ENCODE measurements around the gene NAT16.

NAT16 gene

GRCh38 chr7:101162551-101163278 lies 17.4 kb downstream of the NAT16 start:
- no peaks in the 10 kb centered on the region for H3K36me3 ChIP-seq (ENCODE audit: insufficient read depth, low read length)
- no peaks in the 10 kb centered on the region for H3K9me3 ChIP-seq (ENCODE audit: control insufficient read depth, insufficient read depth, low read length)
- H3K9ac ChIP-seq (ENCODE audit: low read depth, low read length), result peak overlapping the region; percentile 60
- peaks cover 25% of the 10 kb centered on the region for H3K4me1 ChIP-seq (ENCODE audit: insufficient read depth, low read length)

- peaks cover 31% of the 10 kb centered on the region for H3K4me1 ChIP-seq (ENCODE audit: insufficient read depth, low read length)
- H3K9me3 ChIP-seq (ENCODE audit: control insufficient read depth, insufficient read depth, low read length), result no peaks in the 10 kb centered on the region
- peak overlapping the region; percentile 60 for H3K9ac ChIP-seq (ENCODE audit: low read depth, low read length)
- 0 out of 2 replicates have a peak, but pooled peaks cover 4% of the 10 kb centered on the region for H3K36me3 ChIP-seq (ENCODE audit: insufficient read depth, low read length)
Measured at GRCh38 chr7:101161692-101162471, 18.2 kb downstream of the NAT16 start.

DNA sequence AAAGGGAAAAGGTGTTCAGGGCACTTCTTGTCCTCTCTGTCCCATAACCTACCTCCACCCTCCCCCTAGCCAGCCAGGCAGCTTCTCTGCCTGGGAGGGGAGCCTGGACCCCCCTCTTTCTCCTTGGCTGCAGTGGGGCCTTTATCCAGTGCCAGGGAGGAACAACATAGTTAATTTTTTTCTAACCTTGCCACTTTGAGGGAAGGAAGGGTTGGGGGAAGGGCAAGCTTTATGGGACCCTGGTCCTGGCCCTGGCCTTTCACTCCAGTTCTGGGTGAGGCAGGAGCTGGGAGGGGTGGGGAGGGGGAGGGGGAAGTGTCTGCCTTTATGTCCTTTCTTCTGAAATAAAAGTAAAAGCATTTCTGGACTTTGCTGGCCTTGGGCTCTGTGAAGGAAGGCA lies 19.2 kb downstream of the NAT16 start:
- Histone ChIP-seq H3K9me3 (ENCODE audit: control insufficient read depth, insufficient read depth, low read length) (no peaks in the 10 kb centered on the region), H3K9ac (ENCODE audit: low read depth, low read length) (no peak overlapping the region), H3K36me3 (ENCODE audit: insufficient read depth, low read length) (0 out of 2 replicates have a peak, but pooled peaks cover 4% of the 10 kb centered on the region), H3K4me1 (ENCODE audit: insufficient read depth, low read length) (peaks cover 38% of the 10 kb centered on the region)

DNA sequence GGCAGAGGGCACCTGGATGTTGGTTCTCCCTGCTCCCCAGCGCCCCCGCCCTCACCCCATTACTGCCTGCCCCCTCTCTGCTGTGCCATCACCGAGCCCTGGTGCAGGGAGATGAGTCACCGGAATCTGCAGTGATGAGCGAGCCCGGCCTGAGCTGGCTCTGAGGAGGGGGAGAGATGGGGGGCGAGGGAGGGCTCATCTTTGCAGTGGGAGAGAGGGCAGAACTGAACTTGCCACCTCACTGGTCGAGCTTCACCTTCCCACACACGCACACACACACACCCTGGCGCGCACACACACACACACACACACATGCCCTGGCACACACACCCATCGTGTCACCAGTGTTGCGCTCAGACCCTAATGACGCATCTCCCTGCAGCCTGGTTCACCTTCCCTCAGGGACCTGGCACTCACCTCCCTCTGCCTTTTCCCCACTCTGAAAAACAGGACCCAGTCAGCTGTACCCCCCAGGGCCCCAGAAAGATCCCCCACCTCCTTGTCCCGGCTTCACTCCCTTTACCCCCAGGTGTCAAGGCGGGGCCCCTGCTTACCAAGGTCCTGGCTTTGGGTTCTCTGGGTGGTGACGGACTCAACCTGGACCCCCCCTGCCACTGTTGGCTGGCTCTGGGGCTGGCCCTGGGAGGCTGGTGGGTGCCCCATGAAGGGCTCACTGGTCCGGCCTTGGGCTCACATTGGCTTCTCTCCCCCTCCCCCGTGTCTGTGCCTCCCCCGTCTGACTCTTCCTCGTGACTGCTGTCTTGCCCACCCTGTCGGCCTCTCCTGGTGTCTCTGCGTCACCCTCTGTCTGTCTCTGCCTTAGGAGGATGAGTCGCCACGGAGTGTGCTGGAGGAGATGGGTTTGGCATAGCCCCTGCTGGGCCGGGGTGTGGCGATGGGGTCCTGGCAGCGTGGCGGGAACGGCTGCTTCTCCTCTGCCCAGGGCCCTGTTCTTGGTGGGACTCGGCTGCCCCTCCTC lies 20.1 kb downstream of the NAT16 start:
- Histone ChIP-seq H3K9me3 (ENCODE audit: control insufficient read depth, insufficient read depth, low read length) (no peaks in the 10 kb centered on the region), H3K4me1 (ENCODE audit: insufficient read depth, low read length) (peaks cover 46% of the 10 kb centered on the region), H3K9ac (ENCODE audit: low read depth, low read length) (peak overlapping the region; percentile 25; the same call in 1 of the 2 replicates), H3K36me3 (ENCODE audit: insufficient read depth, low read length) (0 out of 2 replicates have a peak, but pooled peaks cover 4% of the 10 kb centered on the region)

- Histone ChIP-seq H3K4me1 (ENCODE audit: insufficient read depth, low read length) (peaks cover 46% of the 10 kb centered on the region), H3K36me3 (ENCODE audit: insufficient read depth, low read length) (0 out of 2 replicates have a peak, but pooled peaks cover 4% of the 10 kb centered on the region), H3K9ac (ENCODE audit: low read depth, low read length) (no peak overlapping the region), H3K9me3 (ENCODE audit: control insufficient read depth, insufficient read depth, low read length) (no peaks in the 10 kb centered on the region)
Measured at GRCh38 chr7:101156866-101157589, 23.1 kb downstream of the NAT16 start.

GRCh38 chr7:101156277-101156676 lies 23.8 kb downstream of the NAT16 start:
- Histone ChIP-seq H3K36me3 (ENCODE audit: insufficient read depth, low read length) (0 out of 2 replicates have a peak, but pooled peaks cover 4% of the 10 kb centered on the region), H3K9me3 (ENCODE audit: control insufficient read depth, insufficient read depth, low read length) (no peaks in the 10 kb centered on the region), H3K9ac (ENCODE audit: low read depth, low read length) (no peak overlapping the region), H3K4me1 (ENCODE audit: insufficient read depth, low read length) (peaks cover 42% of the 10 kb centered on the region)

DNA sequence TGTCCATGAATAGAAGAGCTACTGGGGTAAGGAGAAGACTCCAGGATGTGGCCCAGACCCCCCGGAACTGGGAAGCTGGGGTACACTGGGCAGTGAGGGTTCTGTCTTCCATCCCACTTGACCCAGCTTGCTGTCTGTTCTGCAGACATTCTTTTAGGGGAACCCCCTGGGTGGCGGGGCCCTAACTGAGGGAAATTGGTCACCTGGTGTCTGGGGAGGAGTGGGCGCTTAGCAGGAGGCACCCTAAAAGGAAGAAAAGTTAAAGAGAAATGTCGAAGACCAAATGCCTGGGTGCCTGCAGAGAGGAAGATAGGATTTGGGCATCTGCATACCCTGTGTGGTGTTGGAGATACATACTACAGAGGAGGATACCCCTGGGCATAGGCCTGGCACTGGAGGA lies 24.8 kb downstream of the NAT16 start:
- H3K36me3 ChIP-seq (ENCODE audit: insufficient read depth, low read length), result 0 out of 2 replicates have a peak, but pooled peaks cover 4% of the 10 kb centered on the region
- H3K4me1 ChIP-seq (ENCODE audit: insufficient read depth, low read length), result peaks cover 34% of the 10 kb centered on the region
- peak overlapping the region; percentile 84 for H3K9ac ChIP-seq (ENCODE audit: low read depth, low read length)
- no peaks in the 10 kb centered on the region for H3K9me3 ChIP-seq (ENCODE audit: control insufficient read depth, insufficient read depth, low read length)

GRCh38 chr7:101154693-101155102 lies 25.4 kb downstream of the NAT16 start:
- peak overlapping the region; percentile 84 for H3K9ac ChIP-seq (ENCODE audit: low read depth, low read length)
- H3K36me3 ChIP-seq (ENCODE audit: insufficient read depth, low read length), result 0 out of 2 replicates have a peak, but pooled peaks cover 4% of the 10 kb centered on the region
- peaks cover 28% of the 10 kb centered on the region for H3K4me1 ChIP-seq (ENCODE audit: insufficient read depth, low read length)
- no peaks in the 10 kb centered on the region for H3K9me3 ChIP-seq (ENCODE audit: control insufficient read depth, insufficient read depth, low read length)

- H3K9me3 ChIP-seq (ENCODE audit: control insufficient read depth, insufficient read depth, low read length), result no peaks in the 10 kb centered on the region
- peaks cover 25% of the 10 kb centered on the region for H3K4me1 ChIP-seq (ENCODE audit: insufficient read depth, low read length)
- H3K36me3 ChIP-seq (ENCODE audit: insufficient read depth, low read length), result 0 out of 2 replicates have a peak, but pooled peaks cover 4% of the 10 kb centered on the region
- H3K9ac ChIP-seq (ENCODE audit: low read depth, low read length), result peak within 1 kb of the TSS; percentile 84
Measured at GRCh38 chr7:101153969-101154692, 26.0 kb downstream of the NAT16 start, which contains the start of gene AP1S1. Gene AP1S1, plus strand, starts transcription at chr7:101154476. Its CDS starts 39 bp downstream, at chr7:101154515.

GRCh38 chr7:101151908-101152651 lies 28.0 kb downstream of the NAT16 start:
- no peak overlapping the region for H3K9ac ChIP-seq (ENCODE audit: low read depth, low read length)
- H3K36me3 ChIP-seq (ENCODE audit: insufficient read depth, low read length), result no peaks in the 10 kb centered on the region
- peaks cover 17% of the 10 kb centered on the region for H3K4me1 ChIP-seq (ENCODE audit: insufficient read depth, low read length)
- no peaks in the 10 kb centered on the region for H3K9me3 ChIP-seq (ENCODE audit: control insufficient read depth, insufficient read depth, low read length)

- H3K9ac ChIP-seq (ENCODE audit: low read depth, low read length), result no peak overlapping the region
- H3K36me3 ChIP-seq (ENCODE audit: insufficient read depth, low read length), result no peaks in the 10 kb centered on the region
- no peaks in the 10 kb centered on the region for H3K9me3 ChIP-seq (ENCODE audit: control insufficient read depth, insufficient read depth, low read length)
- H3K4me1 ChIP-seq (ENCODE audit: insufficient read depth, low read length), result peaks cover 17% of the 10 kb centered on the region
Measured at GRCh38 chr7:101140746-101141382, 39.2 kb downstream of the NAT16 start.

- H3K9ac ChIP-seq (ENCODE audit: low read depth, low read length), result no peak overlapping the region
- peaks cover 17% of the 10 kb centered on the region for H3K4me1 ChIP-seq (ENCODE audit: insufficient read depth, low read length)
- H3K36me3 ChIP-seq (ENCODE audit: insufficient read depth, low read length), result peaks cover 4% of the 10 kb centered on the region; the same call in 1 of the 2 replicates
- H3K9me3 ChIP-seq (ENCODE audit: control insufficient read depth, insufficient read depth, low read length), result no peaks in the 10 kb centered on the region
Measured at GRCh38 chr7:101140339-101140699, 39.8 kb downstream of the NAT16 start.

Data from ES-I3 (cell line).